ENCODE data around the gene ST6GAL1.

- no peak for TF ChIP-seq CTCF (IDR thresholded peaks at IDR 0.05; ENCODE audit: low read depth, low read length)
- no peak for TF ChIP-seq MAX (IDR thresholded peaks at IDR 0.05; ENCODE audit: low read depth, low read length)
Observed at GRCh38 chr3:186990878-186991308, 60.6 kb downstream of the ST6GAL1 start.

All from NB4 (cell line).